Vagina (tissue), 2 donors: ENCODE data around the gene RALA. TPM values are rescaled to one million over a fixed set of nuclear protein-coding genes. Genes with fewer than 3 reads are reported as not detected.

Experiments
- DNase-seq, 2 donors: peaks; one replicate each; pipeline ENCODE4 v3.0.0-alpha.2; 2017; ENCODE audit errors: extremely low spot score in 2 of 2
- H3K27ac ChIP-seq: fragments of 200-600 bp; sonication (generic); one replicate; pipeline ENCODE4 v1.5.1; 2019
- H3K27me3 ChIP-seq: fragments of 200-600 bp; sonication (generic); one replicate; pipeline ENCODE4 v1.5.1; 2019
- H3K36me3 ChIP-seq, 2 donors: fragments of 200-600 bp; sonication (generic); one replicate each; pipeline ENCODE4 v1.5.1; 2017 to 2019
- H3K4me1 ChIP-seq: fragments of 200-600 bp; sonication (generic); one replicate; pipeline ENCODE4 v1.5.1; 2019
- H3K4me3 ChIP-seq, 2 donors: fragments of 200-600 bp; sonication (generic); 1 replicate in 1 of 2; 2 replicates in 1 of 2; pipeline ENCODE4 v1.5.1; 2016 to 2019
- H3K9me3 ChIP-seq: fragments of 200-600 bp; sonication (generic); one replicate; pipeline ENCODE4 v1.5.1; 2019
- CTCF ChIP-seq, 3 experiments: fragments of 450-650 bp in 2 of 3; fragments of 200-600 bp in 1 of 3; sonication (generic) in 1 of 3; IDR thresholded peaks; one replicate each; pipeline ENCODE4 v1.5.1; 2017 to 2019; ENCODE audit warnings: antibody characterized with exemption in 3 of 3, mild to moderate bottlenecking in 2 of 3, moderate library complexity in 2 of 3
- POLR2A ChIP-seq, 2 donors: fragments of 450-650 bp; IDR thresholded peaks; one replicate each; pipeline ENCODE4 v1.6.1; 2017; ENCODE audit warnings: antibody characterized with exemption in 2 of 2, mild to moderate bottlenecking in 2 of 2, moderate library complexity in 2 of 2
- POLR2AphosphoS5 ChIP-seq, 2 donors: sonication (generic); formaldehyde crosslinking; IDR thresholded peaks; one replicate each; pipeline ENCODE4 v1.9.0; 2017; ENCODE audit warnings: antibody characterized with exemption in 2 of 2, mild to moderate bottlenecking in 2 of 2, low read depth in 1 of 2; ENCODE audit not compliant: insufficient read depth in 1 of 2
- intact Hi-C: fragments of 100-400 bp; cut with DNase I; formaldehyde crosslinking; loops from one replicate; pipeline ENCODE4 v1.15.1; 2023
- total RNA-seq: library from RNA; depleted of rRNA; stranded (reverse); fragments of >200 nt; gene quantifications from one replicate; pipeline ENCODE4 v1.2.3, GENCODE V29; 2016

The RALA gene
- total RNA-seq, 1 donor from 2014 or later, result 20.1 TPM

DNA sequence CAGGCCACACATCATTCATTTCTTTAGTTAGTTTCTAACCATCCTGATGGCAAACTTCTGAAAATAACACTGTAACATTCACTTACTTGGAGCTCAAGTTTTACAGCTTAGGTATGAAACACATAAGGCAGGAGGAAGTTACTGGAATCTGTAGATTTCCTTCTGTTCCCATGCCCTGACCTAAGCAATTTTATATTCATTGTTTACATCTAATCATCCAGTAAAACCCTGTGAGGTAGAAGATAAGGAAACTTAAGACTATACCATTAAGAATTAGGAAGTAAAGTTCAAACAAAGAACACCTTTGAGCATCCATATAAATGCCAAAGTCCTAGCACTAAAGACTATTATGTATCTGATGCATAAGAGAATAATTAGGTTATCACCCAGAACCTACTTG lies 19.5 kb downstream of the RALA start:
- no peaks in the 10 kb centered on the region for H3K9me3 ChIP-seq
- no peak overlapping the region for H3K4me3 ChIP-seq
- no peak overlapping the region for H3K27ac ChIP-seq
- no peaks in the 10 kb centered on the region for H3K36me3 ChIP-seq
- intact Hi-C loops, result no loop called here
- no peak for TF ChIP-seq POLR2A (IDR thresholded peaks at IDR 0.05)
- no peak for TF ChIP-seq POLR2AphosphoS5 (IDR thresholded peaks at IDR 0.05; ENCODE audit: insufficient read depth in 1 of 2, low read depth in 1 of 2)
- TF ChIP-seq CTCF (IDR thresholded peaks at IDR 0.05), result no peak
- DNase-seq, result no peak
- H3K27me3 ChIP-seq, result no peaks in the 10 kb centered on the region
- peaks cover 28% of the 10 kb centered on the region for H3K4me1 ChIP-seq

GRCh38 chr7:39644170-39644569 lies 20.8 kb downstream of the RALA start:
- Histone ChIP-seq H3K27me3 (no peaks in the 10 kb centered on the region), H3K4me1 (peaks cover 34% of the 10 kb centered on the region), H3K4me3 (no peak overlapping the region), H3K36me3 (no peaks in the 10 kb centered on the region), H3K27ac (no peak overlapping the region), H3K9me3 (no peaks in the 10 kb centered on the region)
- DNase-seq, result no peak
- TF ChIP-seq POLR2A (IDR thresholded peaks at IDR 0.05) (no peak), POLR2AphosphoS5 (IDR thresholded peaks at IDR 0.05; ENCODE audit: insufficient read depth in 1 of 2, low read depth in 1 of 2) (no peak), CTCF (IDR thresholded peaks at IDR 0.05) (no peak)
- intact Hi-C loops, result no loop called here

- H3K36me3 ChIP-seq, result no peaks in the 10 kb centered on the region
- no peak overlapping the region for H3K27ac ChIP-seq
- no peak for TF ChIP-seq POLR2AphosphoS5 (IDR thresholded peaks at IDR 0.05; ENCODE audit: insufficient read depth in 1 of 2, low read depth in 1 of 2)
- no peak for TF ChIP-seq POLR2A (IDR thresholded peaks at IDR 0.05)
- no peak for TF ChIP-seq CTCF (IDR thresholded peaks at IDR 0.05)
- no peaks in the 10 kb centered on the region for H3K9me3 ChIP-seq
- DNase-seq, result no peak
- peaks cover 27% of the 10 kb centered on the region for H3K4me1 ChIP-seq
- H3K27me3 ChIP-seq, result no peaks in the 10 kb centered on the region
- intact Hi-C loops, result no loop called here
- no peak overlapping the region for H3K4me3 ChIP-seq
These were observed 22.4 kb downstream of the RALA start for GRCh38 chr7:39645482-39646407.

GRCh38 chr7:39647816-39648215 lies 24.4 kb downstream of the RALA start:
- Histone ChIP-seq H3K27ac (no peak overlapping the region), H3K4me3 (no peak overlapping the region), H3K36me3 (no peaks in the 10 kb centered on the region), H3K4me1 (peaks cover 24% of the 10 kb centered on the region), H3K27me3 (no peaks in the 10 kb centered on the region), H3K9me3 (no peaks in the 10 kb centered on the region)
- intact Hi-C loops, result no loop called here
- DNase-seq, result no peak
- no peak for TF ChIP-seq POLR2AphosphoS5 (IDR thresholded peaks at IDR 0.05; ENCODE audit: insufficient read depth in 1 of 2, low read depth in 1 of 2)
- no peak for TF ChIP-seq CTCF (IDR thresholded peaks at IDR 0.05)
- no peak for TF ChIP-seq POLR2A (IDR thresholded peaks at IDR 0.05)

DNA sequence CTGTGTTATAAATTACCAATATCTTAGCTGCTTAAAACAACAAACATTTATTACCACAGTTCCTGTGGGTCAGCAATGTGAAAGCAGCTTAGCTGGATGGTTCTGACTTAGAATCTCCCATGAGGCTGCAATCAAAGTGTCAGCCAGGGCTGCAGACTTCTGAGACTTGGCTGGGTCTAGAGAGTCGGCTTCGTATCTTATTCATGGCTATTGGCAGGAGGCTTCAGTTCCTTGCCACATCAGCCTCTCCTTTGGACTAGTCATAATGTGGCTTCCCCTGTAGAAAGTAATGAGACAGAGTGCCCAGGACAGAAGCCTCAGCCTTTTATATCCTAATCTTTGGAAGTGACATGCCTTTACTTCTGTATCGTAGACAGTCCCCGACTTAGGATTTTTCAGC lies 27.3 kb downstream of the RALA start:
- DNase-seq, result no peak
- H3K36me3 ChIP-seq, result no peaks in the 10 kb centered on the region
- intact Hi-C loops, result no loop called here
- no peak overlapping the region for H3K27ac ChIP-seq
- H3K9me3 ChIP-seq, result no peaks in the 10 kb centered on the region
- TF ChIP-seq CTCF (IDR thresholded peaks at IDR 0.05), result no peak
- TF ChIP-seq POLR2AphosphoS5 (IDR thresholded peaks at IDR 0.05; ENCODE audit: insufficient read depth in 1 of 2, low read depth in 1 of 2), result no peak
- TF ChIP-seq POLR2A (IDR thresholded peaks at IDR 0.05), result no peak
- H3K4me3 ChIP-seq, result no peak overlapping the region
- H3K4me1 ChIP-seq, result peaks cover 13% of the 10 kb centered on the region
- no peaks in the 10 kb centered on the region for H3K27me3 ChIP-seq
